Stimulated activated CD4-positive, alpha-beta T cell treated with anti-CD3 and anti-CD28 coated beads, Interleukin-2, amount 100 ng/mL, for 4 hours (primary cell): Measurements from ENCODE around the gene SYT9.

ENCODE experiments used
- DNase-seq: peaks from one replicate; pipeline ENCODE4 v3.0.0-alpha.2; 2020; ENCODE audit warnings: low read depth

The SYT9 gene, protein sequence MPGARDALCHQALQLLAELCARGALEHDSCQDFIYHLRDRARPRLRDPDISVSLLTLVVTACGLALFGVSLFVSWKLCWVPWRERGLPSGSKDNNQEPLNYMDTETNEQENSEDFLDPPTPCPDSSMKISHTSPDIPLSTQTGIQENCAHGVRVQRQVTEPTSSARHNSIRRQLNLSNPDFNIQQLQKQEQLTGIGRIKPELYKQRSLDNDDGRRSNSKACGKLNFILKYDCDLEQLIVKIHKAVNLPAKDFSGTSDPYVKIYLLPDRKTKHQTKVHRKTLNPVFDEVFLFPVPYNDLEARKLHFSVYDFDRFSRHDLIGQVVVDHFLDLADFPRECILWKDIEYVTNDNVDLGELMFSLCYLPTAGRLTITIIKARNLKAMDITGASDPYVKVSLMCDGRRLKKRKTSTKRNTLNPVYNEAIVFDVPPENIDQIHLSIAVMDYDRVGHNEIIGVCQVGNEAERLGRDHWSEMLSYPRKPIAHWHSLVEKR

DNA sequence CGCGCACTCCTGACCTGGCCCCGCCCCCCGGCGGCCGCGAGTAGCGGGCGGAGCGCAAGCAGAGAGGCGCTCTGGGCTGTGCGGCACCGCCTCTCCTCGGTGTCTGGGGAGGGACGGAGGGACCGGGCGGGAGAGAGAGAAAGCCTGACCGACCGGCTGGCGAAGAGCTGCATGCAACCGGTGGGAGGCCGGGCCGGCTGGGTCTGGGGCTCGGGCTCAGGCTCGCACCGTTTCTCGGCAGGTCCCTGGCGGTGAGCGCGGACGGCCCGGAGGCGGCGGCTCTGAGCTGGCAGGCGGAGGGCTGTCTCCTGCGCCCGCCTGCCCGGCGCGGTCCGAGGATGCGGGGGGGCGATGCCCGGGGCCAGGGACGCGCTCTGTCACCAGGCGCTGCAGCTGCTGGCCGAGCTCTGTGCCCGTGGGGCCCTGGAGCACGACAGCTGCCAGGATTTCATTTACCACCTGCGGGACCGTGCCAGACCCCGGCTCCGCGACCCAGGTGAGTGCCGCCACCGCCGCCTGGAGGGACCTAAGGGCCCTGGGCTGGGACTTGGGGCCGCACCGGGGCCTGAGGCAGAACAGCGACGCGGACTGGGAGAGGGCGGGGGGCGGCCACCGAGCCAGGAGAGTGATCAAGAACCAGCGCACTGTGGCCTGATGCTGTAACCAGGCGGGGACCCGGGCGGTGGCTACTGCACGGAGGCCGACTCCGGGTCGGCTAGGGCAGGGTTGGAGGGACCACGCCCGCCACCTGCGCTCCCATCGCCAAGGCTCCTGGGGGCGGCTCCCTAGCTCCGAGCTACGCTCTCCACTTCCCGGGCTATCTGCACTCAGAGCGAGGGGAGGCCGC, at the start of gene SYT9:
TSS of gene SYT9 (plus strand) at position 69 of the 847 bp plus-strand sequence. CDS start at position 352, 283 bp downstream.
- no peak for DNase-seq

DNA sequence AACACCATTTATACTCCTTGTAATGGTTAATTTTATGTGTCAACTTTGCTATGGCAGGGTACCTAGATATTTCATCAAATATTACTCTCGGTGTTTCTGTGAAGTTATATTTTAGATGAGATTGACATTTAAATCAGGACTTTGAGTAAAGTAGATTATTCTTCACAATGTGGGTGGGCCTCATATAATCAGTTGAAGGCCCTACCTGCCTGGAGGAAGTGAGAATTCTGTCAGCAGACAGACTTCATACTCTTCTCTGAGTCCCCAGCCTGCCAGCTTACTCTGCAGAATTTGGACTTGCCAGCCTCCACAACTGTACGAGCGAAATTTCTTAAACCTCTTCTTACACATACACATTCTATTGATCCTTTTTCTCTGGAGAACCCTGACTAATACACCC, 49.3 kb upstream of the SYT9 start:
- DNase-seq = no peak

DNA sequence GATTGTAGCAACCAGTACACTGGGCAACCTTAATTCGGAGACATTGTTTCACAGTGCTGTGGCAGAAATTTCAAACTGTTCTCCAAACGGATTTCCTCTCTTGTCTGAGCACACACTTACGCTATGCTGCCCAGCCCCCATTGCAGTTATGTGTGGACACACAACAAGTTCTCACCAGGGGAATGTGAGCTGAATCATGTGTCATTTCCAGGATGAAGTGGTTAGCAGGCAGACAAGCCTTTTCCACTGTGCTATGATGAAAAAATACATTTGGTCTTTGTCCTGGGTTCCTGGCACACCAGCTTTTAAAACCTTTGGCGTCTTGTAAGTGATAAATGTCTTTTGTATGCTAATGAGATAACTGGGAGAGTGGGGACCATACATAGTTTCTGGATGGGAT, 46.9 kb upstream of the SYT9 start:
- no peak for DNase-seq

DNA sequence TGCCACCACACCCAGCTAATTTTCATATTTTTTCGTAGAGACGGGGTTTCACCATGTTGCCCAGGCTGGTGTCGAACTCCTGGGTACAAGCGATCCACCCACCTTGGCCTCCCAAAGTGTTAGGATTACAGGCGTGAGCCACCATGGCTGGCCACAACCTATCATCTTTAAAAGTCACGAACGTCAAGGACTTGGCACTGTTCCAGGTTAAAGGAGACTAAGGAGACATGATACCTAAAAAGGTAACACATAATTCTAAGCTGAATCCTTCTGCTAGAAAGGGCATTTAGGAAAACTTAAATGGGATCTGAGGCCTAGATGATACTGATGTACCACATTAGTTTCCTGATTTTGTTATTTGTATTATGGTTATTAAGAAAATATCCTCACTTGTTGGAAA, 43.3 kb upstream of the SYT9 start:
- DNase-seq = no peak

DNA sequence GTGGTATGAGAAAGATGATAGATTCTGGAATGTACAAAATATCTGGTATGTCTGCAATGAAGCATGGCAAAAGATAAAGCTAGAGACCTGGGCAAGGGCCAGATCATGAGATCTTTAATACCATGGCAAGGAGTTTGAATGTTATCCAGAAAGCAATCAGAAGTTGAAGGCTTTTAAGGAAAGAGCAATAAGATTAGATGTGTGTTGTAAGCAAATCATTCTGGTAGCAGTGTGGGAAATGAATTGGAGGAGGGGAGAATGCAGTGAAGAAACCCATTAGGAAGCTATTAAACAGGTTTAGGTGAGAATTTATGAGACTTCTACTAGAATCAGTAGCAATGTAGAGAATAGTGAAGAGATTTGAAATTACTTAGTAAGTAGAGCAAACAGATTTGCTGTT, 32.2 kb upstream of the SYT9 start:
- no peak for DNase-seq

DNA sequence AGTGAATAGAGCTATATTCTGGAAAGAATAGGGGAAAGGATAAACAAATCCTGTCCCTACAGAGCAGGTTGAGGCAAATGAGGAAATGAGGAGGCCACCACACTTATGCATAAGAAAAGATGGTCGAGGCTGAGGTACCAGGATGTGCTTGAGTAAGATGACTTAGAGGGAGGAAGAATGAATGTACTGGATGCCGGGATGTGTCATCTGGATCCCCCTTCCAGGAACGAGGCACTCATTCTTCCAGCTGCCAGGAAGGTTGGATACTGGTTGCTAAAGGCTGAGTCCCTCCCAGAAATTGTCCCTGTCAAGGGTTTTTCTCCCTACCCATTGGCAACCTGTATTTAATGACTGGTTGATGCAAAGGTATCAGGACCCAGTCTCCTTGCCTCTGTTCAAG, 31.1 kb upstream of the SYT9 start:
- no peak for DNase-seq

DNA sequence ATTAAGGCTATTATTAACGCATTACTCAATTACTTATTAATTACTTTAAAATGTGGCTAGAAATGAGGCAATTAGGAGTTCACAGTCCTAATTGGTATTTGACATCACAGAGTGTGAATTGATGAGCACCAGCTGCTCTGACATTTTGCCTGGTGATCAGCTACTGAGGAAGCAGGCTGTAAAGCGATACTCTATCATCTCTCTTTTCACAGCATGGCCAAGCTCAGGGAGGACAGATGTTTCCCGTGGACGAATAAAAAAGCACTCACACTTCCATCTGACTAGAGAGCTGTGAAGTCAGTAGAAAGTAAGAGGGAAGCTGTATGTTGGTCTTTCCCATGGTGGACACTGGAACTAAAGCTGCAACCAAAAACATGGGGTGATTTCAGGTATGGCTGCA, 29.1 kb upstream of the SYT9 start:
- DNase-seq = no peak

DNA sequence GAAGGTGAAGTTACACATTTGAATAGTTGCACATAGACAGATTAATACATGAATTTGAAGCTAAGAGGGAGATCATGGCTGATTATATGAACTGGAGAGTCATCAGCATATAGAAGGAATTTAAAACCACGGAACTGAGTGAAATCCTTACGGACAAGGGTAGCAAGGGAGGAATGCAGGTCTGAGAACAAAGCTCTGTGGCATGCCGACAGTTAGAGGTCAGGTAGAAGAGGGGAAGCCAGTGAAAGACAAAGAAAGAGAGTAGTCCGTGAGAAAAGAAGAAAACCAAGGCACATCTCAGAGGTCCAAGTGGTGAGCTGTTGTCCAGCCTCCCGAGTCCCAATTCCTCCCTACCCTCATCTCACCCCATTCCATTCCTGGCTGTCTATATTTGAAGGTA, 11.8 kb upstream of the SYT9 start:
- DNase-seq = no peak

DNA sequence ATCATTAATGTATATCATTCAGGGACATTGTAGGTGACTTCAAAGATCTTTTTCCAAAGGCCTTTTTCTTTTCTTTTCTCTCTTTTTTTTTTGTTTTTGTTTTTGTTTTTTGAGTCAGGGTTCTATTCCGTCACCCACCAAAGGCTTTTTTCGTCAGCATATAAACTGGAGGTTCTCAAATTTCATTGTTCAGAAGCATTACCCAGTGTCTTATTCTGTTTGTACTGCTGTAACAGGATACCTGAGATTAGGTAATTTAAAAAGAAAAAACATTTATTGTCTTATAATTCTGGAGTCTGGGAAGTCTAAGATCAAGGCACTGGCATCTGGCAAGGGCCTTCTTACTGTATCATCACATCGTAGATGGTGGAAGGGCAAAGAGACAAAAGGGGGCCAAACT, 6.4 kb upstream of the SYT9 start:
- no peak for DNase-seq

DNA sequence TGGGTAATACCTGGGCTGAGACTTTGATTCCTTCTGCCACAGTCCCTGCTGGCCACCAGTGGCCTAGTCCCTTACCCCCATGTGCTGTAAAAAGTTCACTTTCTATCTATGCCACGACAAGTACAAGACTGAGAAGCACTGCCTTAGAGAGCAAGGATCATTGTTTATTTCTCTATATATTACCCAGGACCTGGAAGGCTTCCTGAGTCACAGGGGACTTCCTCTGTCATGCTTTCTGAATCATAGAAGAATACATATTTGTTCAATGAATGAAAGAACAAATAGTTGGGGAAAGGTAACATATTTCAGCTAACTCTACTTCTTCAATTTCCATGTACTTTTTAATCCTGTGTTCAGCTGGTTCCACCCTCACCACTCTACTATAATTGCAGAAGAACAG, 5.5 kb upstream of the SYT9 start:
- no peak for DNase-seq

DNA sequence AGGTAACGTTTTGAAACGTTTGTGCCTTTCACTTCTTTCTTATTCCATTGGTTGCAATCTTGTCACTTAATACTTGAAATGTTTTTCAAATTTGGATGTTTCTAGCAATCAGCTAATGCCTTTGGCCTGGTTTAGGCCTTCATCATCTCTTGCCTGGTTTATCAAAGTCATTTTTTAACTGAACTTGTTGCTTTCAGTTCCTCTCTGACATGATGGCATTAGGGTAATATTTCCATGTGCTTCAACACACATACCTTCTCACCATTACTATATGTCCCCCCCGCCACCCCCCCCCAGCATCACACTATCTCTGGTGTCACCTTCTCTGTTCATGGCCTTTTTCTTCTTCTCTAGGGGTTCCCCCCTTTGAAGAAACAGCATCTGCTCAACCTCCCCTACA, 1.5 kb upstream of the SYT9 start:
- DNase-seq = no peak

DNA sequence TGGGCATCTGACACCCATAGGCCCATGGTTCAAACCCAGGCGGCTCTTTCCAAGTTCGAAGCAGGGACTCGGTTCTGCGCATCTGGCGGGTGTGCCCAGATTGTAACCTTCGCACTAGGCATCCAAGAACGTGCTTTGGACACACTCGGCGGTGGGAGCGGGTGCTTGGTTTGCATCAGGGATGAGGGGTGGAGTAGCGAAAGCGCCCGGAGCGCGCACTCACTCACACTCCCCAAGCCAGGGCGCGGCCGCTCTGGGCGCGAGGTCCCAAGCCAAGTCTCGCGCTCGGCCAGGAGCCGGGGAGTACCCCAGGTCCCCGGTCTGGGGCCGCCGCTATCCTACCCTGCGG, 243 bp upstream of the SYT9 start:
- DNase-seq = no peak

DNA sequence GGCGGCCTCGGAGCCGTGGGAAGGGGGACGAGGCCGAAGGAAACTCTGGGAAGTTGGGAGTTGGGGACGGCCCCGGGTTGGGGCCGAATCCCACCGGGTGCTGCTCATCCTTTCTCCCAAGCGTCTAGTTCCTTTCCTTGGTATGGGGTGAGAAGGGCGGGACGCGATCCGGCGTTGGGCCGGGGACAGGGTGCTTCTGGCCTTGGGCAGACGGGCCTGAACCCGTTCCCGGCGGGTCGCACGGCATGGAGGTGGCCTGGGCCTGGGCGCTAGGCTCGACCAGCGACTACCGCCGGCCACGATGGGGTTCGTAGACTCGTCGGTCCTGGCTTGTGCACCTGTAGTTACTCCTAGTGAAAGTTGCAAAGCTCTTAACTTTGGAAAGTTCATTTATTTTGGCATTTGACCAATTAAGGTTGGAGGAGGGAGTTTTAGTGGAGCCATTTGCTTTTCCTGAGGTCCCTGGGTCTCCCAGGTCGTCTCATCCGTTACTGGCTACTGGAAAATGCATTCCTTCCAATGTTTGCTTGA, 1.0 kb downstream of the SYT9 start:
- no peak for DNase-seq

DNA sequence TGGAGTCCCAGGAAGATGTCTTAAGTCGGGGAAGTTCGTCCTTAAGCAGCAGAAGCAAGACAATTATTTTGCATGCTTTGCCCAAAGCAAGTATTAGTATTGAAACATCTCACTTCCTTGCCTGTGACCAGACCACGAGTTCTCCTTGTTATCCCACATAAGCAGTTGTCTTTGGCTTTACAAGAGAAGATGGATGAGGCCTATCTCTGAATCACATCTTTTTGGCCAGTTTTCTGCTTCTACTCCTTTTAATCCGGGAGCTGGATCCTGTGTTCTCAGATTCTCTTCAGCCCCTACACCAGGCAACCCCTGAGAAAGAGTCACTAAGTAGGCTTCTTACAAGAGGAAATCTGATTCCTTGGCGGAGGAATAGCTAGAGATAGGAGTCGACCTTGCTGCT, 2.1 kb downstream of the SYT9 start:
- DNase-seq = no peak

DNA sequence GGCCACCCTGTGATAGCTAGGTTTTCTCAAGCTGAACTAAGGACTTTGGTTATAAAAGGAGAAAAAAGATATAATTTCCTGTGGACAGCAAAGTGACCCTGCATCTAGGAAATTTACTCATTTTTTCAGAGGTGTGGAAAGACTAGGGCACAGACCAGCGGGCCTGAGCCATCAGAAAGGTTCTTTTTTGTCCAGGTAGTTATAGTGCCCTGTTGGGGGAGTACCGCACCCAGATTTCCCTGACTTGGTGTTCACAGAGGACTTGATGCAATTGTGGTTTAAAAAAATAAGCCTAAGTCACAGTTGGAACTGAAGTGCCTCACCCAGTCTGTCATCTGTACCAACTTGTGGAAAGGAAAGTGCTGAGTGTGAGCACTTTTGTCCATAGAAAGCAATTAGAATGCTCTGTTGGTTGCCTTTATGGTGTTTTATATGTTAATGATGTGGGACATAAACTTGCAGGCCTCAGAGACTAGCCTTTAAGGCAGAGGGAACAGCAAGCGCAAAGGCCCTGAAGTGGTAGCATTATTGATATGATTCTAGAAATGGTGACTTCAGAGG, 3.1 kb downstream of the SYT9 start:
- no peak for DNase-seq

DNA sequence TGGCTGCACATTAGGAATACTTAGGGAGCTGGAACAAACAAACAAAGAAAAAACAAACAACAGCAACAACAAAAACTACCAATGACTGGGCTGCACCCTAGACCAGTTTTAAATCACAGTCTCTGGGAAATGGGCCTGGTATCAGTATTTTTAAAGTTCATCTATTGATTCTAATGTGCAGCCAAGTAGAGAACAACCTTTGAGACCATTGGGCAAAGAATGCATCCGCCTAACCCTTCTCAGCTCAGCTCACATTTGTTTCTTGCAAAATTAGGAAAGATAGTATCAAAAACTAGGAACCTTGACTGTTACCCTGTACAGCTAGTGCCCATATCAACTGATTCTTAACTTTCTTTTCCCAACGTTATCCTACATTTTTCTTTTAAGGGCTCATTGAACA, 5.2 kb downstream of the SYT9 start:
- DNase-seq = no peak

DNA sequence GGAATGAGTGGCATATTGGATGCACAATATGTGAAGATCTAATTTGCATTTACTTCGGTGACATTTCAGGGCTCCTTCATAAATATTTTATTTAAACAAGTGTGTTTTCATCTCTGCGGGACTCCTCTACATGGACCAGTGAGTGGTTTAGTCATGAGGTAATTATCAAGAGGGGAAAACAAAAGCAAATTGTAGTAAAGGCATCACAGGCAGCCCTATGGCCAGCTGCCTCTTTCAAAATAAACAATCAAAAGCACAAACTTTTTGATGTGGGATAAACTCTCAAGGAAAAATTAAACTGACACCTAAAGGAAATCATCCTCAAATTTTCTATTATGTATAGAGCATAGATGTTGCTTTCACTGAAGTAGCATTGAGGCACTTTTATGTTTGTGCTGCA, 6.0 kb downstream of the SYT9 start:
- DNase-seq = no peak

DNA sequence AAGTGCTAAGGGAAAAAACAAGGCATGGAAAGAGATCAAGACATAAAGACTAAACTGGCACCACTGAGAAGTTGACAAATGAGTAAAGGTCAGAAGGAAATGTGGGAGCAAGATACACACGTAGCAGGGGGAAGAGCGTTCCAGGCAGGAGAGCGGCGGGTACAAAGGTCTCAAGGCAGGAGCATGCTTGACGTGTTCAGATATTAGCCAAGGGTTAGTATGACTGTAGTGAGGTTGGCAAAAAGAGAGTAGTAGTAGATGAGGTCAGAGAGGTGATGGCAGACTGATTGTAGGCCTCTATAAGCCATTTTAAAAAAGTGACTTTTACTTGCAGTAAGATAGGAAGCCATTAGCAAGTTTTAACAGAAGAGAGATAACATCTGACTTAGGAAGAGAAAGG, 9.9 kb downstream of the SYT9 start:
- no peak for DNase-seq

DNA sequence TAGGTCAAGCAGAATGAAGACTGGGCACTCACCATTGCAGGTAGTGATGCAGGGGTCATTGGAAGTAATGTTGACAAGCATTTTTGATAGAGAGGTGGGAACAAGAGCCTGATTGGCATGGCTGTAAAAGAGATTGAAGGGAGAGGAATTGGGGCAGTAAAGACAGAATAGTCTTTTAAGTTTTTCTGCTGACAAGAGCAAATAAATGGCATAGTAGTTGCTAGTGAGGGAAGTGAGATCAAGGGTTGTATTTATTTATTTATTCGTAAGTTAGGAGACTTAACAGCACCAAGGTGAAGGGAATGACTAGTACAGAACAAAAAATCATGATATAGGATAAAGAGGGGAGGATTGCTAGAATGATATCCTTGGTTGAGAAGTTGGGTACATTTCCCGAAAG, 11.0 kb downstream of the SYT9 start:
- DNase-seq = no peak

DNA sequence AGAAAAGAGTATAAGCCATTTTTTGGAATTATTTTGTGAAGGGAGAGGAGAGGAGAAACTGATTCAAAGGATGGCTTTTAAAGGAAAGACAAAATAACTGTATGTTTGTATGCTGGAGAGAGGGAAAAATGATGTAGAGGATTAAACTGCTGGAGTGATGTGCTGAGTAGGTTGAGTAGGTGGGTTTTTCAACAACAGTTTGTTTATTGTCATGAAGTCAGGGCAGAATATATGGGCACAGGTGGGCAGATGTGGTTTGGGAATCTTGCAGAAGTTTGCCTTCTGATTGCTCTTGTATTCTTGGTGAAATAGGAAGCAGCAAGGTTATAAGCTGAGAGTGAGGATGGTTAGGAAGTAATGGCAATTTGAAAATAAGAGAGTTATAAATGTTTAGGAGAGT, 12.1 kb downstream of the SYT9 start:
- DNase-seq = no peak

DNA sequence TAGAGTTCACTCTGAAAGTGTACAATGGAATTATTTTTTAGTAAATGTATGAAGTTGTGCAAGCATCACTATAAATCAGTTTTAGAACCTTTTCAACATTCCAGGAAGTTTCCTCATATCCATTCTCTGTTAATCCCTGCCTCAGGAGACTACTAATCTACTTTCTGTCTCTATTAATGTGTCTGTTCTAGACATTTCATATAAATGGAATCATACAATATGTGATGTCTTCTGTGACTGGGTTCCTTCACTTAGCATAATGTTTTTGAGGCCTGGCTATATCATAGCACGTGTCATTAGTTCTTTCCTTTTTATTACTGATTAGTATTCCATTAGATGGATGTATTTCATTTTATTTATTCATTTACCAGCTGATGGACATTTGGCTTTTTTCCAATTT, 17.1 kb downstream of the SYT9 start:
- no peak for DNase-seq

DNA sequence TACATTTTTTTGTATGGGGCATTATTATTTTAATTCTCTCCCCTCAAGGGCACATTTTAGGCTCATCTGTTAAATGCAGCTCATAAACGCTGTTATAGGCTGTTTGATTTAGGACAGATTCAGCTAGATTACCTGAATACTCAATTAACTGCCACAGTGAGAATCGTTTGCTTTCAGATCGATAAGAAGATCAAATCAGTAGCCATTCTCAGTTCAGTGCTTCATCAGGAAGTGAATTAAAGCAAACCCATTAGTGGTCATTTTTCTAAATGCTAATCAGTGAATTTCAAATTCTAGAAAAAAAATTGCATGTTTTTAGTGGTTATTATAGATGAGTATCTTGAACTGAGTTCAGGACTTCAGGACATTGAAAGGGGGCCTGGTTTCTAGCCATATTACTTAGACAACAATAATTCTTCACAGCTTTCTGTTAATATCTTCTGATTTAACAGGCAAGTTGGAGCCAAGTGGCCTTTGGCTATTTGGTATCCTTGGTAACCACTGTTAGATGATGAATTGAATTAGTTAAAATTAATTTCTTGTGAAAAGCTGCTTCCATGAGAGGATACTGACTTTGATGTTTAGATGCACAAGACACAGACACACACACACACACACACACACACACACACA, 18.6 kb downstream of the SYT9 start:
- DNase-seq = no peak
